Measurements from ENCODE around the gene ESYT1.
A peak's percentile ranks its signal among the peaks of the same experiment; 100 is the strongest.

ESYT1 gene

DNA sequence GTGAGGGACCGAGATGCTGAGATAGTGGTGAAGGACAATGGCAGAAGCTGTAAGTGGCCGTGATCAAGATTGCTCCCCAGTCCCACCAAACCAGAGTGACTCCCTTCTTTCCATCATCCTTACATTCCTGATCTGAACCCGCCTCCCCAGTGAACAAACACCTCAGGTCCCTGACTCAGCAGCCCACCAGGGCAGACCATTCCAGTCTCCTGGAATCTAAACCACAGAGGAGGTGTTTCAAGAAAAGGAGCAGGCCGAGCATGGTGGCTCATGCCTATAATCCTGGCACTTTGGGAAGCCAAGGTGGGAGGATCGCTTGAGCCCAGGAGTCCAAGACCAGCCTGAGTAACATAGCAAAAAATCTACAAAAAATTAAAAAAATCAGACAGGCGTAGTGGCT, 41.5 kb upstream of the ESYT1 start:
- H3K4me3 Mint-ChIP-seq = no peak overlapping the region
- H3K36me3 Mint-ChIP-seq (ENCODE audit: insufficient read depth) = no peaks in the 10 kb centered on the region
- no peaks in the 10 kb centered on the region for H3K9me3 Mint-ChIP-seq
- no peak for DNase-seq
- peak overlapping the region in 1 of 2 donors; percentile 55 for H3K27ac Mint-ChIP-seq
- ATAC-seq (replicated peaks) = no peak
- H3K27me3 Mint-ChIP-seq = peaks cover 6 to 17% of the 10 kb centered on the region in 2 donors
- H3K4me1 Mint-ChIP-seq (ENCODE audit: low read depth in 2 of 2) = no peaks in the 10 kb centered on the region

DNA sequence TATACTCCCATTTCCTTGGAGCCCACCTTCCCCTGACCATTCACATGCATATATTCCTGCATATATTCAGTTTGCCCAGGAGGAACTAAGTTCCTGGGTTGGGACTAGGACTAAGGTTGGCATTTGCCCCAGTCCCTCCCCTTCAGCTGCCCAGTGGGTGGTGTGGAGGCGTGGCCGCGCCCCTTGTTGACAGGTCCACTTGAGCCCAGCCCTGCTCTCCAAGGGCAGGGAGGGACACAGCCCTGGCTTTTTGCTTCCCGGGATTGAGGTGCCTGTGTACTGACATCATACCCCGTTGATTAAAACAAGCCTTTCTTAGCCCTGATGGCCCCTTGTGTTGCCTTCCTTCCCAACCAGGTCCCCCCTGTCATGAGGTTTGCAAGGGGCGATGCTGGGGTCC, 40.8 kb upstream of the ESYT1 start:
- DNase-seq (no peak), ATAC-seq (replicated peaks) (no peak)
- peaks cover 6 to 10% of the 10 kb centered on the region in 2 donors for H3K27me3 Mint-ChIP-seq
- H3K4me3 Mint-ChIP-seq = no peak overlapping the region
- H3K9me3 Mint-ChIP-seq = no peaks in the 10 kb centered on the region
- no peak overlapping the region for H3K27ac Mint-ChIP-seq
- no peaks in the 10 kb centered on the region for H3K4me1 Mint-ChIP-seq (ENCODE audit: low read depth in 2 of 2)
- no peaks in the 10 kb centered on the region for H3K36me3 Mint-ChIP-seq (ENCODE audit: insufficient read depth)

DNA sequence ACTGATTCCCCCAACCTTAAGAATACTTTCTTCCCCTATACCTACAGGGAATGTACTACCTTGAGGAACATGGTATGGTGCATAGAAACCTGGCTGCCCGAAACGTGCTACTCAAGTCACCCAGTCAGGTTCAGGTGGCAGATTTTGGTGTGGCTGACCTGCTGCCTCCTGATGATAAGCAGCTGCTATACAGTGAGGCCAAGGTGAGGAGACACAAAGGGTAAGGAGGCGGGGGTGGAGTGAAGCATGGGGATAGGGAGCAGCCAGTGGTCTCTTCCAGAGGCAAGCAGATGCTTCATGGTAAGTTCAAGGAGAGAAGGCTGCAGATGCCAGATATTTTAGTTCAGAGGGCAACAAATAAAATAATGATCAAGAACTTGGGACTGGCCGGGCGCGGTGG, 30.3 kb upstream of the ESYT1 start:
- Mint-ChIP-seq H3K27me3 (peaks cover 13 to 22% of the 10 kb centered on the region in 2 donors), H3K4me3 (no peak overlapping the region), H3K9me3 (no peaks in the 10 kb centered on the region), H3K4me1 (ENCODE audit: low read depth in 2 of 2) (peaks cover 11 to 16% of the 10 kb centered on the region in 2 donors), H3K27ac (no peak overlapping the region), H3K36me3 (ENCODE audit: insufficient read depth) (peaks cover under 1% of the 10 kb centered on the region)
- DNase-seq (no peak), ATAC-seq (replicated peaks) (no peak)

DNA sequence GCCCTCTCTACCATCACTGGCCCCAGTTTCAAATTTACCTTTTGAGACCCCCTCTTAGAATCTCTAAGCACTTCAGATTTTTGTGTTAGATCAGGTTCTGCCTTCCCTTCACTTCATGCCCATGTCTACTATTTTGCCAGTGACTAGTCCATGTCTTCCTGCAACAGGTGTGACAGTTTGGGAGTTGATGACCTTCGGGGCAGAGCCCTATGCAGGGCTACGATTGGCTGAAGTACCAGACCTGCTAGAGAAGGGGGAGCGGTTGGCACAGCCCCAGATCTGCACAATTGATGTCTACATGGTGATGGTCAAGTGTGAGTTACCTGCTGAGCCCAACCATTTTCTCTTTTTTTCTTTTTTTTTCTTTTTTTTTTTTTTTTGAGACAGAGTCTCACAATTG, 29.5 kb upstream of the ESYT1 start:
- no peak for ATAC-seq (replicated peaks)
- no peak overlapping the region for H3K4me3 Mint-ChIP-seq
- H3K4me1 Mint-ChIP-seq (ENCODE audit: low read depth in 2 of 2) = peaks cover 19 to 25% of the 10 kb centered on the region in 2 donors
- peaks cover 8 to 13% of the 10 kb centered on the region in 2 donors for H3K27me3 Mint-ChIP-seq
- no peak for DNase-seq
- H3K27ac Mint-ChIP-seq = no peak overlapping the region
- no peaks in the 10 kb centered on the region for H3K9me3 Mint-ChIP-seq
- H3K36me3 Mint-ChIP-seq (ENCODE audit: insufficient read depth) = peaks cover 7% of the 10 kb centered on the region

DNA sequence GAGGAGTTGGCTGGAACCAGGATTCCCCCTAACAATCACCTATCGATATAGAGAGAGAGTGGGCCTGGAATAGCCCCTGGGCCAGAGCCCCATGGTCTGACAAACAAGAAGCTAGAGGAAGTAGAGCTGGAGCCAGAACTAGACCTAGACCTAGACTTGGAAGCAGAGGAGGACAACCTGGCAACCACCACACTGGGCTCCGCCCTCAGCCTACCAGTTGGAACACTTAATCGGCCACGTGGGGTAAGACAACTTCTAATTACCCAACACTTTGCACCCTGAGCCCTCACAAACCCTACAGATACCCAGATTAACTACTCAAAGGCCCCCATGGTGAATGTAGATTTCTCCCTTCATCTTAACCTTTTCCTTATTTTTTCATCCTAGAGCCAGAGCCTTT, 28.3 kb upstream of the ESYT1 start:
- Mint-ChIP-seq H3K36me3 (ENCODE audit: insufficient read depth) (peaks cover 15% of the 10 kb centered on the region), H3K27me3 (peaks cover 0 to 1% of the 10 kb centered on the region in 2 donors), H3K9me3 (no peaks in the 10 kb centered on the region), H3K4me3 (no peak overlapping the region), H3K4me1 (ENCODE audit: low read depth in 2 of 2) (peaks cover 28 to 37% of the 10 kb centered on the region in 2 donors), H3K27ac (peak overlapping the region in 1 of 2 donors; percentile 59)
- ATAC-seq (replicated peaks) = no peak
- no peak for DNase-seq

DNA sequence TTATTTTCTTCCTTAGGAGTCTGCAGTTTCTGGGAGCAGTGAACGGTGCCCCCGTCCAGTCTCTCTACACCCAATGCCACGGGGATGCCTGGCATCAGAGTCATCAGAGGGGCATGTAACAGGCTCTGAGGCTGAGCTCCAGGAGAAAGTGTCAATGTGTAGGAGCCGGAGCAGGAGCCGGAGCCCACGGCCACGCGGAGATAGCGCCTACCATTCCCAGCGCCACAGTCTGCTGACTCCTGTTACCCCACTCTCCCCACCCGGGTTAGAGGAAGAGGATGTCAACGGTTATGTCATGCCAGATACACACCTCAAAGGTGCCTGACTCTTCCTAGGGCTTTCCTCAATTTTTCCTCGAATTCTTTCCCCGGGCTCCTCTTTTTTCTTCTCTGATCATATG, 27.0 kb upstream of the ESYT1 start:
- peaks cover 38 to 47% of the 10 kb centered on the region in 2 donors for H3K4me1 Mint-ChIP-seq (ENCODE audit: low read depth in 2 of 2)
- DNase-seq (no peak), ATAC-seq (replicated peaks) (no peak)
- peaks cover 18% of the 10 kb centered on the region for H3K36me3 Mint-ChIP-seq (ENCODE audit: insufficient read depth)
- H3K27me3 Mint-ChIP-seq = no peaks in the 10 kb centered on the region
- H3K9me3 Mint-ChIP-seq = no peaks in the 10 kb centered on the region
- H3K4me3 Mint-ChIP-seq = no peak overlapping the region
- H3K27ac Mint-ChIP-seq = peak overlapping the region; percentile 93 to 94

DNA sequence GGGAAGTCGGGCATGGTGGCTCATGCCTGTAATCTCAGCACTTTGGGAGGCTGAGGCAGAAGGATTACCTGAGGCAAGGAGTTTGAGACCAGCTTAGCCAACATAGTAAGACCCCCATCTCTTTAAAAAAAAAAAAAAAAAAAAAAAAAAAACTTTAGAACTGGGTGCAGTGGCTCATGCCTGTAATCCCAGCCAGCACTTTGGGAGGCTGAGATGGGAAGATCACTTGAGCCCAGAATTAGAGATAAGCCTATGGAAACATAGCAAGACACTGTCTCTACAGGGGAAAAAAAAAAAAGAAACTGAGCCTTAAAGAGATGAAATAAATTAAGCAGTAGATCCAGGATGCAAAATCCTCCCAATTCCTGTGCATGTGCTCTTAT, 25.4 kb upstream of the ESYT1 start:
- ATAC-seq (replicated peaks) (no peak), DNase-seq (no peak)
- peak overlapping the region; percentile 95 to 96 for H3K4me3 Mint-ChIP-seq
- no peaks in the 10 kb centered on the region for H3K9me3 Mint-ChIP-seq
- H3K36me3 Mint-ChIP-seq (ENCODE audit: insufficient read depth) = peaks cover 25% of the 10 kb centered on the region
- no peaks in the 10 kb centered on the region for H3K27me3 Mint-ChIP-seq
- peaks cover 42 to 59% of the 10 kb centered on the region in 2 donors for H3K4me1 Mint-ChIP-seq (ENCODE audit: low read depth in 2 of 2)
- peak overlapping the region; percentile 93 to 94 for H3K27ac Mint-ChIP-seq

DNA sequence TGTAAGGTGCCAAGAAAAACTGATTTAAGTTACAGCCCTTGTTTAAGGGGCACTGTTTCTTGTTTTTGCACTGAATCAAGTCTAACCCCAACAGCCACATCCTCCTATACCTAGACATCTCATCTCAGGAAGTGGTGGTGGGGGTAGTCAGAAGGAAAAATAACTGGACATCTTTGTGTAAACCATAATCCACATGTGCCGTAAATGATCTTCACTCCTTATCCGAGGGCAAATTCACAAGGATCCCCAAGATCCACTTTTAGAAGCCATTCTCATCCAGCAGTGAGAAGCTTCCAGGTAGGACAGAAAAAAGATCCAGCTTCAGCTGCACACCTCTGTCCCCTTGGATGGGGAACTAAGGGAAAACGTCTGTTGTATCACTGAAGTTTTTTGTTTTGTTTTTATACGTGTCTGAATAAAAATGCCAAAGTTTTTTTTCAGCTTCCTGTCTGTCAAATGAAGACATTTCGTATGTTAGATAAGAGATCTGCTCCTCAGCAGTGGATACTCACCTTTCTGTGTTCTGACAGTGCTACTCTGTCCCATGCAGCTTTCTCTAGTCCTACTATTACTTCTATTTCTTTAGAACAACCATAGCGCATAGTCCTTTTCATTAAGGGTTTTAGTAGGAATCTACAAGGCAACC, 24.9 kb upstream of the ESYT1 start:
- H3K27me3 Mint-ChIP-seq = no peaks in the 10 kb centered on the region
- H3K36me3 Mint-ChIP-seq (ENCODE audit: insufficient read depth) = peaks cover 30% of the 10 kb centered on the region
- H3K4me1 Mint-ChIP-seq (ENCODE audit: low read depth in 2 of 2) = peaks cover 42 to 59% of the 10 kb centered on the region in 2 donors
- DNase-seq (peak in 1 of 3 experiments; percentile 20), ATAC-seq (replicated peaks) (peak; percentile 21)
- H3K4me3 Mint-ChIP-seq = peak overlapping the region; percentile 95 to 96
- H3K27ac Mint-ChIP-seq = peak overlapping the region; percentile 93 to 94
- H3K9me3 Mint-ChIP-seq = no peaks in the 10 kb centered on the region

DNA sequence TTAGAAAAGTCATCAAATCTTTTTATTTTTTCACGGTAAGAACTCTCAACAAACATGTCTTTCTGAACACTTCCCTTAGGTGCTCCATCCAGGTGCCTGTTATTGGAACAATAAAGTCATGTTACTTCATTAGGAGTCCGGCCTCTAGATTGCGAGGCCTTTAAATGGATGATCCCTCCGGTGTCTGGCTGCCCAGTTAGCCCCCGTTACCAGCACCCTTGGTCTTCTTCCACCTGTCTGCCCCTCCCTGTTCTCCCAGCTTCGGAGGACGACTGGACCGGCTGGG, 24.3 kb upstream of the ESYT1 start:
- no peaks in the 10 kb centered on the region for H3K27me3 Mint-ChIP-seq
- peaks cover 42 to 59% of the 10 kb centered on the region in 2 donors for H3K4me1 Mint-ChIP-seq (ENCODE audit: low read depth in 2 of 2)
- H3K4me3 Mint-ChIP-seq = peak overlapping the region; percentile 95 to 96
- peaks cover 36% of the 10 kb centered on the region for H3K36me3 Mint-ChIP-seq (ENCODE audit: insufficient read depth)
- ATAC-seq (replicated peaks) = no peak
- DNase-seq = no peak
- H3K27ac Mint-ChIP-seq = peak overlapping the region; percentile 93 to 94
- no peaks in the 10 kb centered on the region for H3K9me3 Mint-ChIP-seq

DNA sequence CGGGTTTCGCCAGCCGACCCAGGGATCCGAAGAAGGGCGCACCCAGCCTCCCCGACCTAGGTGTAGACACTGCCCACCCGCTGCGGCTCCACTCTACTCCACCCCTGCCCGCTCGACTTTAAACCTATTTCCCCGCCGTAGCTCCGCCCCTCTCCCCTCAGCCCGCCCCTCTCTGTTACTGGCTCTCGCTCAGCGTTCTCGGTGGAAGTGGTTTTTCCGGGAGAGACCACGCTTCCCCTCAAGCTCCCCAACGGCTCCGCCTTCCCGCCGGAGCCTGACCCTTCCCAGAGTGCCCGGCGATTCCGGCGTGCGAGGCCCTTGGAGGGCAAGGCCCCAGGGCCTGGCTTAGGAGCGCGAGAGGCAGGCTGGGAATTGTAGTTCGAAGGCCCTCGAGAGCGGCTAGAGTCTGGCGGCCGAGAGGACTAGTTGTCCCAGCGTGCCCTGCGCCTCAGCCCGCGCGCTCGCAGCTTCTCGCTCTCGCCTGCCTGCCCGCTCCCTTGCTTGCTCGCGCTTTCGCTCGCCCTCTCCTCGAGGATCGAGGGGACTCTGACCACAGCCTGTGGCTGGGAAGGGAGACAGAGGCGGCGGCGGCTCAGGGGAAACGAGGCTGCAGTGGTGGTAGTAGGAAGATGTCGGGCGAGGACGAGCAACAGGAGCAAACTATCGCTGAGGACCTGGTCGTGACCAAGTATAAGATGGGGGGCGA, 23.8 kb upstream of the ESYT1 start, which contains the start of gene PA2G4:
Gene PA2G4 (plus strand): TSS at position 451 of the 706 bp plus-strand sequence. CDS start 179 bp downstream, at position 630.
- H3K27ac Mint-ChIP-seq = peak within 1 kb of the TSS; percentile 93 to 94

DNA sequence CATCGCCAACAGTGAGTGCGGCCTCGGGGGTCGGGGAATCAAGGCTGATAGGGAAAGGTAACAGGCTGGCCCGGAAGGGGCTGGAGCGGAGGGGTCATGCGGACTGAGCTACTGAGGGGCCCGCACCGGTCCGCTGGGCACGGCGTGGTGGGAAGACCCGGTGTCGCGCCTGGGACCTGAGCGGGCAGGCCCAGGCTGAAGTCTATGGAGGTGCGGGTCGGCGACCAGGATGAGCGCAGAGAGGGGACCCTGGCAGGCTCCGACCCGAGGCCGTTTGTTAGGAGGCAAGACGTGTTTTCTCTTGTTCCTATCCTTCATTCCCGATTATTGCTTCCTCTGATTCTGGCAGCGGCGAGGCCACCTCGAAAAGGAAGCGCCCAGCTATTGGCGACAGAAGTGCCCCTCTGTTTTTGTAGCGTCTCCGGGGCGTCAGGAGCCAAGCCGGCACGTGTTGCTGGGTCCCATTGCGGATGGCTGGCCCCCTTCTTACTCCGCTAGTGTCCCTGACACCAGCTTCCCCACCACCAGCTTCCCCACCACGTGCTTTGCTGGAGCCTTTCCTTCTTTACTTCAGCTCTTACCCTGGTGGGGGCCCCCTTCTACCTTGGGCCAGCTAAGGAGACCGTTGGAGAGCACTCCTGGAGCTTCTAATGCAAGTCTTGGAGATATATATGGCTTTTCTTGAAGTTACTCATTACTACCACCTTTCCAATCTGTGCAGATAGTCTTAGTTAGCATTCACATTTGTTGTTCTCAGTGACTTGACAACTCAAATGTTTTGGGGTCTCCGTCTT, 23.1 kb upstream of the ESYT1 start:
- Mint-ChIP-seq H3K27ac (peak overlapping the region; percentile 93 to 94), H3K4me3 (peak overlapping the region; percentile 95 to 96), H3K9me3 (no peaks in the 10 kb centered on the region), H3K36me3 (ENCODE audit: insufficient read depth) (peaks cover 48% of the 10 kb centered on the region), H3K4me1 (ENCODE audit: low read depth in 2 of 2) (peaks cover 42 to 59% of the 10 kb centered on the region in 2 donors), H3K27me3 (no peaks in the 10 kb centered on the region)
- DNase-seq (no peak), ATAC-seq (replicated peaks) (peak; percentile 0)

More for the DNA sequence above, 23.8 kb upstream of the ESYT1 start, which contains the start of gene PA2G4:
- ATAC-seq (replicated peaks) (peak; percentile 84), DNase-seq (peak; percentile 89 to 93 (median 91))
- no peaks in the 10 kb centered on the region for H3K27me3 Mint-ChIP-seq
- peak within 1 kb of the TSS; percentile 95 to 96 for H3K4me3 Mint-ChIP-seq
- no peaks in the 10 kb centered on the region for H3K9me3 Mint-ChIP-seq
- peaks cover 42 to 59% of the 10 kb centered on the region in 2 donors for H3K4me1 Mint-ChIP-seq (ENCODE audit: low read depth in 2 of 2)
- peaks cover 41% of the 10 kb centered on the region for H3K36me3 Mint-ChIP-seq (ENCODE audit: insufficient read depth)

DNA sequence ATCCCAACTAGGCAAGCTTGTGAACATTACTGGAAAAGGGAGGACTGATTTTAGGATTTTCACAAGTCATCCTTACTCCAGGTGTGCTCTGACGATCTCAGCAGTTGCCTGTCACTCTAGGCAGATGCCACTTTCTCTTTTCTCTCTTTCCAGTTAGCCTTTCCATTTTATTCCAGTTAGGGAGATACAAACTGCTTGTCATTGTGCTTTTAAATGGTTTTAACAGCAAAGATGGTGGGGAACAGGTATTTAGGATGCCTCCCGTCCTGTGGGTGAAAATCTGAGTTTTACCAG, 22.5 kb upstream of the ESYT1 start:
- no peak for DNase-seq
- Mint-ChIP-seq H3K27ac (peak overlapping the region; percentile 93 to 94), H3K36me3 (ENCODE audit: insufficient read depth) (peaks cover 54% of the 10 kb centered on the region), H3K27me3 (no peaks in the 10 kb centered on the region), H3K9me3 (no peaks in the 10 kb centered on the region), H3K4me3 (peak overlapping the region; percentile 95 to 96), H3K4me1 (ENCODE audit: low read depth in 2 of 2) (peaks cover 42 to 59% of the 10 kb centered on the region in 2 donors)
- no peak for ATAC-seq (replicated peaks)

DNA sequence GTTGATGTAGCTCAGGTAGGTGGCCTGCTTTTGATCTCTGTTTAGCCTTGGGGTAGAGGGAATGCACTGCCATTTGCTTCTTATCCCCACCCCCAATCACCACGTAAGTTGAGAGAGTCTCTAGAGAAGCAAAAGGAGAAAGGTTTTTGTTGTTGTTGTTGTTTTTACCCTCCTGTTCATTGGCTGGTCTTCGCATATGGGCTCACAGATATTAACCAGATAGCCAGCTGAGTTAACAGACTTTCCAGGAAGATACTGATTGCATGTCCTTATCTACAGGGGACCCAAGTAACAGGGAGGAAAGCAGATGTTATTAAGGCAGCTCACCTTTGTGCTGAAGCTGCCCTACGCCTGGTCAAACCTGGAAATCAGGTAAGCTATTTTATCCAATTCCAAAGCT, 20.8 kb upstream of the ESYT1 start:
- no peaks in the 10 kb centered on the region for H3K27me3 Mint-ChIP-seq
- peaks cover 34 to 45% of the 10 kb centered on the region in 2 donors for H3K4me1 Mint-ChIP-seq (ENCODE audit: low read depth in 2 of 2)
- H3K36me3 Mint-ChIP-seq (ENCODE audit: insufficient read depth) = peaks cover 71% of the 10 kb centered on the region
- H3K27ac Mint-ChIP-seq = peak overlapping the region in 1 of 2 donors; percentile 32
- H3K9me3 Mint-ChIP-seq = no peaks in the 10 kb centered on the region
- DNase-seq (no peak), ATAC-seq (replicated peaks) (no peak)
- no peak overlapping the region for H3K4me3 Mint-ChIP-seq

All from effector memory CD8-positive, alpha-beta T cell (primary cell).